Ovary (tissue), 9 donors: ENCODE measurements around the gene CHPT1. TPM values are rescaled to one million over a fixed set of nuclear protein-coding genes. Genes with fewer than 3 reads are reported as not detected.

Experiments
- DNase-seq, 5 donors: peaks; one replicate each; pipeline ENCODE4 v3.0.0-alpha.2; 2019 to 2020
- H3K27ac ChIP-seq, 2 donors: fragments of 200-600 bp; one replicate each; pipeline versions ENCODE4 v1.5.1 to v1.8.0; 2019 to 2022
- H3K27me3 ChIP-seq: fragments of 200-600 bp; one replicate; pipeline ENCODE4 v1.8.0; 2022
- H3K36me3 ChIP-seq: fragments of 200-600 bp; sonication (generic); one replicate; pipeline ENCODE4 v1.5.1; 2019
- H3K4me1 ChIP-seq: one replicate; pipeline ENCODE4 v1.8.1; 2013; ENCODE audit warnings: mild to moderate bottlenecking, moderate library complexity; ENCODE audit not compliant: insufficient read depth
- H3K4me3 ChIP-seq: fragments of 200-600 bp; sonication (generic); one replicate; pipeline ENCODE4 v1.5.1; 2017
- H3K9me3 ChIP-seq, 2 donors: fragments of 200-600 bp in 1 of 2; sonication (generic) in 1 of 2; one replicate each; pipeline versions ENCODE4 v1.5.1 to v1.8.1; 2013 to 2019; ENCODE audit warnings: mild to moderate bottlenecking in 1 of 2, moderate library complexity in 1 of 2
- EP300 ChIP-seq: sonication (generic); formaldehyde crosslinking; IDR thresholded peaks from one replicate; pipeline ENCODE4 v1.6.1; 2017; ENCODE audit warnings: antibody characterized with exemption
- POLR2A ChIP-seq: fragments of 450-650 bp; IDR thresholded peaks from one replicate; pipeline ENCODE4 v1.6.1; 2017; ENCODE audit warnings: antibody characterized with exemption, mild to moderate bottlenecking, moderate library complexity
- WGBS, 3 donors: extraction: QIAGEN DNeasy Blood & Tissue Kit in 1 of 3; methylation state at CpG; one replicate each; pipeline versions ENCODE4 v1.1.5 to v1.1.7; 2013 to 2017; 5-methylcytosine and 5-hydroxymethylcytosine counted together
- intact Hi-C, 4 donors: fragments of 100-400 bp; cut with DNase I; formaldehyde crosslinking; loops; one replicate each; pipeline versions ENCODE4 v1.11.0 to v1.15.1; 2022 to 2023
- polyA plus RNA-seq, 2 donors: library from polyadenylated mRNA; stranded (reverse); fragments of 200-250 nt in 1 of 2; fragments of 350-450 nt in 1 of 2; fragmentation: Illumina TruSeq in 1 of 2; extraction: RNeasy Lipid Tissue Mini Kit (QIAGEN cat#74804) in 1 of 2; gene quantifications; one replicate each; pipeline ENCODE4 v1.2.3, GENCODE V29; 2013 to 2014
- total RNA-seq, 7 donors: library from RNA; depleted of rRNA in 2 of 7; stranded (reverse); fragments of >200 nt in 2 of 7; fragmentation: NEBNext Ultra II Directional in 3 of 7; extraction: Animal tissue kit (Norgen Biotek cat#: 25700) in 3 of 7; gene quantifications; one replicate each; pipeline versions ENCODE4 v1.1.0 to v1.2.4, GENCODE V29; 2016 to 2023
- TF ChIP-seq, protein P1 (sequence below), 3 donors: fragments of 450-650 bp in 2 of 3; fragments of 200-600 bp in 1 of 3; IDR thresholded peaks; one replicate each; pipeline versions ENCODE4 v1.5.1 to v1.8.0; 2016 to 2022; ENCODE audit warnings: antibody characterized with exemption in 3 of 3, mild to moderate bottlenecking in 1 of 3
- donor health status: DM: no; HTN: no; CAD: no; lungs with moderate emphysema.
- donor health status: DM: no; HTN: no; CAD: no.
- donor health status: Bipolar disorder and iron deficiency.
- donor health status: DM: yes; HTN: yes; CAD: no.
- donor health status: DM: no; HTN: no; CAD: no.
- donor health status: DM: yes; HTN: yes; CAD: no.

Gene CHPT1
- total and polyA plus RNA-seq, 9 donors = 25.8 to 89.4 (median 31.4) TPM

DNA sequence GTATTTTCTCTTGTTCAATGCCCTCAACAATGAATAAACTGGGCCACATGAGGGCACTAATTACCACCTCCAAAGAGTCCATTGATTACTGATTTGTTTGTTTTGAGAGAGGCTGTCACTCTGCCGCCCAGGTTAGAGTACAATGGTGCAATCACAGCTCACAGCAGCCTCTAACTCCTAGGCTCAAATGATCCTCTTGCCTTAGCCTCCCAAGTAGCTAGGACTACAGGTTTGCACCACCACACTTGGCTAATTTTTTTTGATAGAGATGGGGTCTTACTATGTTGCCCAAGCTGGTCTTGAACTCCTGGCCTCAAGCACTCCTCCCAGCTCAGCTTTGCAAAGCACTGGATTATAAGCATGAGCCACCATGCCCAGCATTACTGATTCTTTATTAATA is 70.1 kb downstream of the CHPT1 start:
- intact Hi-C loops = no loop called here
- H3K4me3 ChIP-seq = no peak overlapping the region
- no peaks in the 10 kb centered on the region for H3K9me3 ChIP-seq
- DNase-seq = no peak
- peaks cover 2% of the 10 kb centered on the region for H3K4me1 ChIP-seq
- no peaks in the 10 kb centered on the region for H3K27me3 ChIP-seq
- TF ChIP-seq POLR2A (no peak), EP300 (no peak)
- TF ChIP-seq, protein P1, sequence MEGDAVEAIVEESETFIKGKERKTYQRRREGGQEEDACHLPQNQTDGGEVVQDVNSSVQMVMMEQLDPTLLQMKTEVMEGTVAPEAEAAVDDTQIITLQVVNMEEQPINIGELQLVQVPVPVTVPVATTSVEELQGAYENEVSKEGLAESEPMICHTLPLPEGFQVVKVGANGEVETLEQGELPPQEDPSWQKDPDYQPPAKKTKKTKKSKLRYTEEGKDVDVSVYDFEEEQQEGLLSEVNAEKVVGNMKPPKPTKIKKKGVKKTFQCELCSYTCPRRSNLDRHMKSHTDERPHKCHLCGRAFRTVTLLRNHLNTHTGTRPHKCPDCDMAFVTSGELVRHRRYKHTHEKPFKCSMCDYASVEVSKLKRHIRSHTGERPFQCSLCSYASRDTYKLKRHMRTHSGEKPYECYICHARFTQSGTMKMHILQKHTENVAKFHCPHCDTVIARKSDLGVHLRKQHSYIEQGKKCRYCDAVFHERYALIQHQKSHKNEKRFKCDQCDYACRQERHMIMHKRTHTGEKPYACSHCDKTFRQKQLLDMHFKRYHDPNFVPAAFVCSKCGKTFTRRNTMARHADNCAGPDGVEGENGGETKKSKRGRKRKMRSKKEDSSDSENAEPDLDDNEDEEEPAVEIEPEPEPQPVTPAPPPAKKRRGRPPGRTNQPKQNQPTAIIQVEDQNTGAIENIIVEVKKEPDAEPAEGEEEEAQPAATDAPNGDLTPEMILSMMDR (IDR thresholded peaks at IDR 0.05) = no peak
- WGBS, 3 donors = 96 to 100% (median 97%) methylated on average over 1 of the region's 1 CpG
- H3K36me3 ChIP-seq = no peaks in the 10 kb centered on the region
- no peak overlapping the region for H3K27ac ChIP-seq

DNA sequence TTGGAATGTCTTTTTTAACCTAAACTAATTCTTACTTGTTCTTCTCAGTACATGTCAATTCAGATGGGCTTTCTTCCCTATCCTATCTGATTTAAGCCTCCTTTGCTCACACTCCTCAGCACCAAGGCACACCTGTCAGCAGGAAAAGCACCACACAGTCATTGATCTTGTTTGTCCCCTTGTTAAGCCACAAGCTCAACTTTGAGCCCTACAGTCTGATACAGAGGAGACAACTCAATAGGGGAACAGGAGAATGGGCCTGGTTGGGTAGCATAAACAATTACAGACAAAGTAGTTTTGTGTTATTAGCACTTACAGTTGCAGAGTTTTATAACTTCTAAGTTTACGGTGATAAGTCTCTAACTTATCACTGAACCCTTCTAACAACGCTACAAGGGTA is 71.3 kb downstream of the CHPT1 start:
- H3K27me3 ChIP-seq = no peaks in the 10 kb centered on the region
- H3K4me1 ChIP-seq = no peaks in the 10 kb centered on the region
- H3K4me3 ChIP-seq = no peak overlapping the region
- H3K36me3 ChIP-seq = no peaks in the 10 kb centered on the region
- no peak for TF ChIP-seq EP300
- TF ChIP-seq POLR2A = no peak
- TF ChIP-seq, protein P1 (IDR thresholded peaks at IDR 0.05) = no peak
- 62 to 80% (median 62%) methylated on average over 2 of the region's 2 CpGs for WGBS, 3 donors
- intact Hi-C loops = no loop called here
- DNase-seq = no peak
- no peaks in the 10 kb centered on the region for H3K9me3 ChIP-seq
- H3K27ac ChIP-seq = no peak overlapping the region

DNA sequence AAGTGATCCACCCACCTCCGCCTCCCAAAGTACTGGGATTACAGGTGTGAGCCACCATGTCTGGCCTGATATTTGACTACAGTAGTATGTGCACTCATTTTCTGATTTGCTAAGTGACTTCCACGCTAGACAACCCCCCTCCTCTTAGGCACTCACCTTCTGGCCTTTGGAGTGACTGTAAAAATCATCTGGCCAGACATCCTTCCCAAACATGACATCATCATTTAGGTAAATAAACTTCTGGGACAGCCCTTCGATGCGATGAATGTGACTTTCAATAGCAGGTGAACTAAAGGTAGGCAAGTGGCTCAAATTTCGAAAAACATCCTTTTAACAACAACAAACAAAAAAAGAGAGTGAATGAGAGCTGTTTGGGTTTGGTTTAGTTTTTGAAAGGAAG is 72.4 kb downstream of the CHPT1 start:
- WGBS, 3 donors = 94 to 97% (median 96%) methylated on average over 5 of the region's 5 CpGs
- H3K9me3 ChIP-seq = no peaks in the 10 kb centered on the region
- no peak for TF ChIP-seq EP300
- TF ChIP-seq, protein P1 (IDR thresholded peaks at IDR 0.05) = no peak
- intact Hi-C loops = loop anchor here in 2 of 4 donors (5.0 kb wide), 2 partner anchors 67 to 72 kb away; no protein-coding TSS in a partner anchor
- H3K27me3 ChIP-seq = no peaks in the 10 kb centered on the region
- H3K4me3 ChIP-seq = no peak overlapping the region
- no peak for DNase-seq
- H3K36me3 ChIP-seq = no peaks in the 10 kb centered on the region
- no peak overlapping the region for H3K27ac ChIP-seq
- H3K4me1 ChIP-seq = no peaks in the 10 kb centered on the region

DNA sequence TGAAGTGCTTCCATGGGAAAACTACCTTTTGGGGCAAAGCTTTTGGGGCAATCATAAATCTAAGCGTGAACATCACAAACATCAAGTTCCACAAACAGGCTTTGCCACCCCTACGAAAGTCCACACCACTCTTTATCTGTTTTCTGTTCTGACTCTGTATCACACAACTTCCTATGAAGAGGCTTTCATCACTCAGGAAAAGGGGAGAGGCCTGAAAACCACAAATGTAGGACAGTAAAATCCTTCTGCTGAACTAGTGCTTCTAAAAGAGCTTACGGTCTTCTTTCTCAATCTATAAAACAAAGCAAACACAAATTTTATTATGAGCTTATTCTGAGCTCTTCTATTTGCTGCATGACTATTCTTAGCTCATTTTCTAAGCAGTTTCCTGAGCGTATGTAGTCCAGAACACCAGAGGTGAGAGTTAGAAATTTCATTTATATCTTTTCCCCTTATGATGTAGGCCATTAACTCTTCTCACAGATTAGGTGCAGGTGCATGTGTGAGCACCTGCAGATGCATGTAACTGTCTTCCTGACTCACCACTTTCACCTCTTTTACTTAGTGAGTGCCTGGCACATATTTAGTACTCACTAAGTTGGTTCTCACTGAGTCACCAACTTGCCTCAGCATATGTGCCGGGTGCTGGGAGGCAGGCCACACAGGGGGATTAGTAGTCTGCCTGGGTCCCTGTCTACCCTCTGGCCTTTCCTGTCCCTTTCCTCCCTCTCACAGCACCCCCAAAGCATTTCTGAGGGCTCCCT is 74.8 kb downstream of the CHPT1 start:
- Histone ChIP-seq H3K4me3 (no peak overlapping the region), H3K27ac (no peak overlapping the region), H3K27me3 (no peaks in the 10 kb centered on the region), H3K4me1 (no peaks in the 10 kb centered on the region), H3K9me3 (no peaks in the 10 kb centered on the region), H3K36me3 (no peaks in the 10 kb centered on the region)
- 87 to 89% (median 89%) methylated on average over 5 of the region's 5 CpGs for WGBS, 3 donors
- no peak for DNase-seq
- intact Hi-C loops = loop anchor here in 2 of 4 donors (5.0 kb wide), 2 partner anchors 65 to 70 kb away; no protein-coding TSS in a partner anchor
- no peak for TF ChIP-seq POLR2A
- TF ChIP-seq, protein P1 (IDR thresholded peaks at IDR 0.05) = no peak
- no peak for TF ChIP-seq EP300
